ENCODE measurements around the gene FAHD2A.
"Not testable (repeated sequence)": the region's sequence is repeated elsewhere in the genome, so short reads cannot be mapped to it uniquely, and the experiment has no call there.

FAHD2A gene

DNA sequence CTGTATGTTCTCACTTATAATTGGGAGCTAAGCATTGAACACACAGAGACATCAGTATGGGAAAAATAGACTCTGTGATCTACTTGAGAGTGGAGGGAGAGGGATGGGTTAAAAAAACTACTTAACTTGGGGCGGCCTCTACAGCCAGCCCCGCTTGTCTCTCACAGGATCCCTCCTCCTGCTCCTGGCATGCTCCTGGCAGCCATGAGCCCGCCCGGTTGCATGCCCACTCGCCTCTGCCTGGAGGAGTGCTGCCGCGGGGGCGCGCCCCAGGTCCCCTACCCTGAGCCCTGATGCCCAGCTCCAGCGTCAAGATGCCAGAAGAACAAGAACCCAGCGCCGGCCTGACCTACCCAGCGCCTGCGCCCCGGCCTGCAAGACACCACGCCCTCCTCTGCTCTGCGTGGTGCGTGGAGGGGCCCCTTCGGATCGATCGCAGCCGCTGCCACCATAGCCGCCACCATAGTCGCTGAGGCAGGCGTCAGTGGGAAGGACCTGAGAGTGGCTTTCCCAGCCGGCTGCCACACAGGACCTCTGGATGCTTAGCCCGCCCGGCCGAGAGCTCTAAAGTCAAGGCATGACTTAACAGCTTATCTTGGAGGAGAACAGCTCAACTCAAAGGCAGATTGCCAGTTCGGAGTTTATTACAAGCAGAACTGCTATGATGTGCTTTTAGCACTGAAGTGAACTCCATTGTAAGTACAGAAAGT, 32.8 kb downstream of the FAHD2A start:
- not testable (repeated sequence) for DNase-seq (ENCODE audit: low read depth); H3K4me3 ChIP-seq (replicated peaks; ENCODE audit: low read depth, low read length)

DNA sequence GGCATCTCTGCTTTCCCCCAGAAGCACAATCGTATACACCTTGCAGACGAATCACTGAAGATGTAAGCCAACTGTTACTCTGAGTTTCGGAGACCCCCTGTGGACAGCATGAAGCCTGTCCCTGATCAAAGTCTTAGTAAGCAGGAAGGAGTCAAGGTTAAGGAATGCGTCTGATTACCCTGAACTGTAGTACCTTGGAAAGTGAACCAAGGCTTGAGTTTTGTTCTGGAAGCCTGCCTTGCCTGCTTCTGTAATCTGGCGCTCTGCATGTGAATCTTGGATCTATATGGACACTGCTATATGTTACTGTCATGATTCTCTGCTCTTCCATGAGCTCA, 33.3 kb downstream of the FAHD2A start:
- H3K4me3 ChIP-seq (replicated peaks; ENCODE audit: low read depth, low read length) = not testable (repeated sequence)

DNA sequence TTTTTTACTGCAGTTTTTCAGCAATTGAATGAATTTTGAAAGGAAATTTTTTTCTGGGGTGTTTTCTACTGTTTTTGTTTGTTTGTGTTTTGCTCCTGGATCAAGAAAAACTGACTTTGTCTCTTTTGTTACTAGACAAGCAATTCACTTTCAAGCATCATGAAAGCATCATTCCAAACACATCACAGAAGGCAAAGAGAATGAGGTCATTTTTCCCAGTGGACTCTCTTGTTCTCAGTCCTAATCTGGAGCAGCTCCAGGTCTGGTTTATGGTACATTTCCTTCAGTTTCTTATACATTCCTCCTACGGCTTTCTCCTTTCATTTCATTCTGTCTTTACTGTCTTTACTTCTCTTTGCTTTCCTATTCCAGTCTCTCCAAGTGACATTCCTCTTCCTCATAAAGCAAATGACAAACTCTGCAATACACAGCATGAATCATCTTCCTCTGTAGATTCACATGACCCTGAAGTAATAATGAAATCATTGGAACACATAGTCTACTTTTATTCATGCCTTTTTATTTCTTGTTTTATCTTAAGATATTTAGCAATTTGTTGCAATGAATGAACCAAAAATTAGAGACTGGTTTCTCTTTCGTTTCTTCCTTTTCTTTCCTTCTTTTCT, 40.1 kb downstream of the FAHD2A start:
- not testable (repeated sequence) for H3K4me3 ChIP-seq (replicated peaks; ENCODE audit: low read depth, low read length); DNase-seq (ENCODE audit: low read depth)

More for the DNA sequence above, 33.3 kb downstream of the FAHD2A start:
- DNase-seq (ENCODE audit: low read depth) = not testable (repeated sequence)

DNA sequence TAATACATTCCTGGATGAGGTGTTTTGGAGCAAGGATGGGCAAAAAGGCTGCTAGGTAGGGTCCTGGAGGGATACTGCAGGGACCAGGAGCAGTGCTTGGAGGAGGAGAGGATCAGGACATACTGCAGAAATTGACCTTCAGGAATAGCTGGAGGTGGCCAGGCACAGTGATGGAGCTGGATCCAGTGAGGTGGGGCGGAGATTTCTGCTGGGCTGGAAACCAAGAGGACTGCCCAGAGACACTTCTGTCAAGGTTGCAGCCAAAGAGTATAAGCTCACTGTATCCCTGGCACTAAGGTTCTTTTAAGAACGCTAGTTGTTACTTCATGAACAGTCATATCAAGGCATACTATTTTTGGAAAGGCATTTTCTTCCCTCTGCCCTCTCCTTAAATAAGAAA, 42.8 kb downstream of the FAHD2A start:
- H3K4me3 ChIP-seq (replicated peaks; ENCODE audit: low read depth, low read length); DNase-seq (ENCODE audit: low read depth): not testable (repeated sequence)

DNA sequence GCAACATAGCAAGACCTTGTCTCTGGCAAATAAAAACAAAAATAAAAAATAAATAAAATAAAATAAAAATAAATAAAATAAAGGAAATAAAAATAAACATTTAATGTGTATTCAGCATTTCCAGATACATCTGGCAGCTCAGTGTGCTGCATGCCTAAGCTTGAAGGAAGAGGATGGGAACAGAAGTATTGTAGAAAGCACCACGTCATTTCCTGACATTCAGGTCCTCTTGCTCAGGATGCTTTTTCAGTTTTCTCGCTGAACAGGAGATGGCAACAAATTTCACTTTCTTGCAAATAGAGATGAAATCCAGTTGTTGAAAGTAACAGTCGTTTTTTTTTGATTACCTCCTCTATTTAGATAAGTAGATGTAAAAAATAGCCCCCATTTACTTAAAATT, 60.8 kb downstream of the FAHD2A start:
- not testable (repeated sequence) for H3K4me3 ChIP-seq (replicated peaks; ENCODE audit: low read depth, low read length); DNase-seq (ENCODE audit: low read depth)

Data from fibroblast of pulmonary artery (primary cell).